NCI-H748 treated with DMSO at 0.1 percent for 48 hours (cell line): ENCODE results near the gene SZT2.
A peak's percentile ranks its signal among the peaks of the same experiment; 100 is the strongest.
"Not testable (repeated sequence)": the region's sequence is repeated elsewhere in the genome, so short reads cannot be mapped to it uniquely, and the experiment has no call there.

ENCODE experiments used
- DNase-seq: peaks from one replicate; lab custom pipeline; 2025; lab: John Stamatoyannopoulos, UW

Gene SZT2

DNA sequence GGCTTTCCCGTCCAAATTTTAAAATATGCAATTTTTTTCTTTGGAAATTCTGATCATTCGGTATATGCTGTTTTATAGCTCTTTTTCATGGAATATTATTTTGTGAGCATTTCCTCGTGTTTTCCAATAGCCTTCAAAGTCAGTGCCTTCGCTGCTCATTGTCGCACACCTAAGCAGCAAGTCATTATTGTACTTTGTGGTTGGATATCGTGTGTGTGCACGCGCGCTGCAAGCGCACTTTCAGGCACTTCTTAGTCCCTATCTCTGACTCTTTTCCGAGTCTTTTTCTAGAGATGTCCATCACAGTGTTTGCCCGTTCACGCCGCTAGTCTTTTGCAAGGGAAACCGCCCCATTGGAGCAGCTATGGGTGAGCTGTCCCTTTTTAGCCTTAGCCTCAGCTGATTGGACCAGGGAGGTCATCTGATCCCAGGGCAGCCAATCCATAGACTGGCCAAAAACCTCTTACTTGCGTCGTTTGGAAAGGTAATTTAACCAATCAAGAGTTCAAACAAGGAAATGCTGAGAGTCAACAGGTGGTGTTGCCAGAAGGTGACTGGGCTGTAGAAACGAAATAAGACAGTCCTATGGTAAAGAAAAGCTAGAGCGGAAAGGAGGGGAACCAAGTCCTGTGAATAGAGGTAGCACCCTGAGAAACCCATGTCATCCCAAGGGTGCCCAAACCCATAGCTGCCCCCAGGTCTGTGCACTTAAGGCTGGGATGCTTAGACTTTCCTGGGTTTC is 64.7 kb downstream of the SZT2 start:
- peak; percentile 100 for DNase-seq

DNA sequence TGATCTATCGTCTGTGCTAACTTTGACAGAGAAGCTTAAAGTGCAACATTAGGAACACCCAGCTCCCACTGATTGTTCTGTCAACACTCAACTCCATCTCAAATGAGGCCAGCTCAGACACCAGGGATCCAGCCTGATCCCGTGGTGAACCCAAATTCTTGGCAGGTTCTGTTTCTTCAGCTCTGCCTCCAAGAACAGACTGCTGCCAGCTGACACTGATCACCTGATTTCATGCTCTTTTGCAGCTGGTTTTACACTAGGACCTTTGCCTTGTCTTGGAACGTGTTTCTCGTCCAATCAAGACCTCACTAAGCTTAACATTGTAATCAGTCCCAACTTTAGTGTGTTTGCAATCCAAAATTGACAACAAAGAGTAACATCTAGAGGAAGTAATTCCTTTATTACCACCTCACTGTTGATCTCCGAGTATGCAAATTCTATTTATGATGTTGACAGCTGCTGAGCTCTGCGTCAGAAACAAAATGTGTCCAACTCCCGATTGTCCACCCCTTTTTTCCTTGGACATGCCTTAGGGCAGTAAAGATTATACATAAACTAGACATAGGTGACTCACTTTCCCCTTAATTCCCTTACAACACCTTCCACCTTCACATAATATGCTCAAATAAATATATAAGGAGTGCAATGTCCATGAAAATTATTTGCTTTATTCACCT is 65.7 kb downstream of the SZT2 start:
- DNase-seq, result no peak

DNA sequence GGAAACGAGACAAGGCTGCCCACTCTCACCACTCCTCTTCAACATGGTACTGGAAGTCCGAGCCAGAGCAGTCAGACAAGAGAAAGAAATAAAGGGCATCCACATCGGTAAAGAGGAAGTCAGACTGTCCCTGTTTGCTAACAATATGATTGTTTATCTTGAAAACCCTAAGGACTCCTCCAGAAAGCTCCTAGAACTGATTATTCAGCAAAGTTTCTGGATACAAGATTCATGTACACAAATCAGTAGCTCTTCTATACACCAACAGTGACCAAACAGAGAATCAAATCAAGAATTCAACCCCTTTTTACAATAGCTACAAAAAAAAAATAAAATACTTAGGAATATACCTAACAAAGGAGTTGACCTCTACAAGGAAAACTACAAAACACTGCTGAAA is 68.7 kb downstream of the SZT2 start:
- DNase-seq, result not testable (repeated sequence)

DNA sequence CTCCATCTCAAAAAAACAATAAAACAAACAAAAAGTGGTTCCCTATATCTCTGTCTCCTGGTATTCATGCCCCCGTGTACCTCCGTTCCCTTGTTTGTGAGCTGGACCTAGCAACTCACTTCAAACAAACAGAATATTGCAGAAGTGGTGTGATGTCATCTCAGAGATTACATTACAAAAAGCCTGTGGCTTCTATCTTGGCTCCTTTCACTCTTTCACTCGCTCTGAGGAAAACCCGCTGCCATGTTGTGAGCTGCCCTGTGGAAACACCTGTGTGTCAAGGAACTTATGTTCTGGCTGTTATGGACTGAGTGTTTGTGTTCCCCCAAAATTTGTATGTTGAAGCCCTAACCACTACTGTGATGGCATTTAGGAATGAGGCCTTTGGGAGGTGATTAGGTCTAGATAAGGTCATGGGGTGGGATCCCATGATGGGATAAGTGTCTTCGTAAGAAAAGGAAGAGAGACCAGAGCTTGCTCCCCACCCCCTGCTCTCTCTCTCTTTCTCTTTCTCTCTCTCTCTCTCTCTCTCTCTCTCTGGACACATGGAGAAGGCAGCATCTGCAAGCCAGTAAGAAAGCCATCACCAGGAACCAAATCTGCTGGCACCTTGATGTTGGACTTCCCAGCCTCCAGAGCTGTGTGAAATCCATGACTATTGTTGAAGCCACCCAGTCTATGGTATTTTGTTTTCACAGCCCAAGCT is 71.4 kb downstream of the SZT2 start:
- no peak for DNase-seq

DNA sequence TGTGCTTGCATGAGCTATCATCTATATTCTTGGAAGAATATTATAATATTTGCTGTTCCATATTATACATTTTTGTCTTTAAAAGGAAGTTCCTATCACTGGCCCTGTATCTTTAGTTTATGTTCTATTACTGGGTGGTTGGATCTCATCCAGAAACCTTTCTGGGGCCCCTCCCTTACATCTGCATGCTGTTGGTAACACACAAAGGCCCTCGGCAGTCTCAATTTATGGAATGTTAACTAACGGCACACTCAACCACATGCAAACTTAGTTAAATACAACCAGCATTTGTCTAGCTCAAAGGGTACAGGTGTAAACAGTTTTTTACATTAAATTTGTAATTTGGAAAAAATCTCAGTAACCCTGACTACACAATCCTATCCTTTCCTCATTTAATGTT is 73.8 kb downstream of the SZT2 start:
- no peak for DNase-seq

DNA sequence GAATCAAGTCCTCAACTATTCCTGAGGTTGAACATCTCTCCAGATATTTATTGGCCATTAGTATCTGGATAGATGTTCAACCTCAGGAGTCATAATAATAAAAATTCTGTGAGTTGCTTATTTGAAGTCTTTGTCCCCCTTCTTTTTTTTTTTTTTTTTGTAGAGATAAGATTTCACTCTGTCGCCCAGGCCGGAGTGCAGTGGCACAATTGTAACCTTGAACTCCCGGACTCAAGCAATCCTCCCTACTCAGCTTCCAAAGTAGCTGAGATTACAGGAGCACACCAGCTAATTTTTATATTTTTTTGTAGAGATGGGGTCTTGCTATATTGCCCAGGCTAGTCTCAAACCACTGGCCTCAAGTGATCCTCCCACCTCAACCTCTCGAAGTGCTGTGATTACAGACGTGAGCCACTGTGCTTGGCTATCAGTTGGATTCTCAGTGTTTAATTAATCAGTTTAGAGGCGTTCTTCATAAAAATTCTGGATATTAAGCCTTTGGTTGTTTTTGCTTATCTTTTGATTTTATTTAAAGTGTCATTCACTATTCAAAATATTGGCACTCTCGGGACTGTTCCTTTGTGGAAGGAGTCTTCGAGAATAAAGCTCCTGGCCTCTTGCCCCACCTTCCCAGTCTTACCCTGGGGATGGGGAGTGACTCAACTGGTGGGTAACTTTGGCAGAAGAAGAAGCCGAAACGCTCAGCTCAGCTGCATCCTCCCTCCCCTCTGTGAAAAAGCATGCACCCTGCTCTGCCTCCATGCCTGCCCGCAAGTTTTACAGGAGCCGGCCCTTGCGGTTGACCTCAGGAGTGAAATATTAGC is 75.2 kb downstream of the SZT2 start:
- DNase-seq, result no peak

DNA sequence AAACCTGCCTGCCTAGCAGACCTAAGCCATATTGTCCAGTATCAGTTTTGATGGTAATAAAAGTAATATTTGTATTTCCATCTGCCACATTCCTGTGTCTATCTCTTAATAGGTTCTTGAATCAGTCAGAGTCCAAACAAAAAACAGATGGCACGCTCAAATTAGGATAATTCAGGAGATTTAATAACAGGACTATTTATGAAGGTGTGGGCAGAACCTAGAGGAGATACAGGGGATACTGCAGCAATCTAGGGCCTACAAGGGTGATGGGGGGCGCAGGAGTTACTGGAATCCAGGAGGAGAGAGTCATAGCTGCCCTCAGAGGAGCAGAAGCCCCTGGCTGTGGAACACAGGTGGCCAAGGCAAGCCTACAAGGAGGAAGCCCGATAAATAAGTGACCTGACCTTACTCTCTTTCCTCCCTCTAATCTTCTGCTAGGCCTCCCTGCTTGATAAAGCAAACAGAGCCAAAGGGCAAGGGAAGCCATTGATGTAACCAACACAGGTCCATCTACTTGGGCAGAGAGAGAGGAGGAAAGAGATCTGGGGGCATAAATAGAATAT is 75.9 kb downstream of the SZT2 start:
- no peak for DNase-seq

DNA sequence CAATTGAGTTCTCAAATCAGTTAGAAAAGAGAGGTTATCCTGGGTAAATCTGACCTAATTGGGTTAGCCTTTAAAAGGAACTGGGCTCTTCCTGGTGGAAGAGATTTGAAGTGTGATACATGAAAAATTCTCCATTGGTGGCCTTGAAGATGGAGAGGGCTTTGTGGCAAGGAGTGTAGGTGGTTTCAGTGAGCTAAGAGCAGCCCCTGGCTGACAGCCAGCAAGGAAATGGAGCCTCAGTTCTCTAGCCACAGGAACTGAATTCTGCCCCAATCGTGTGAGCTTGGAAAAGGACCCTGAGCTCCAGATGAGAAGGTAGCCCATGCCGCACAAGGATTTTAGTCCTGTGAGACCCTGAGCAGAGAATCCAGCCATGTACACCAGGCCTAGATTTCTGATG is 76.7 kb downstream of the SZT2 start:
- no peak for DNase-seq

DNA sequence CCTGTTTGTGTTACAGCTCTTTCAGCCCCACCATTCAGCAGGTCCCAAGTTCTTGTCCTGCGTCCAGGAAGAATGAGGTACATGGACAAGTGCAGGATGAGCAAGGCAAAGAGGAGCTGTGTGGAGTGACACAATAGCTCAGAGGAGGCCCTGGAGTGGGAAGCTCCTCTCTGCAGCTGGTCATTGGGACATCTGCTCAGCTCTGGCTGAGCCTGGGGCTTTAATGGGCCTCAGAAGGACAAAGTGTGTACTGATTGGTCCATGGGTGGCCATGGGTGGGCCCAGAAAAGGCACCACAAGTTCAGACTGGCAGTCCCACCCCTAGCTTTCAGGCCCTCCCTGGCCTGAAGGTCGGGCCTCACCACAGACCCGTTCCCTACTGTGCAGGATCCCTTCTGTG is 78.7 kb downstream of the SZT2 start:
- DNase-seq, result no peak

DNA sequence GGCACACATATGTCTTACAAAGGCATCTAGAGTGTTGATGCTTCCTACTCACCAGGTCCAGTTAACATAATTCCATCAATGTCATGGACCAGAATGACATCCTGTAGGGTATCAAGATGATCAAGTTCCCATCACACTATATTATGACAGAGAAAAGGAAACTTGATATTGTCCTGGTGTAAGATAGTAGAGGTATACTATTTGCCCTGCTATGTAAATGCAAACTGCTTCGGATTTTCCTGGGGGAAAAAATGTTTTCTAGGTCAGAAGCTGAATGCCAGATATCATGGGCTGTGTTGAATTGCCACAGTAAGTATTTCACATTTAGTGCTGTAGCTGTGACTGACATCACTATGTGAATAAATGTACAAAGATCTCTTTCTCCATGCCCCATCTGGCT is 80.2 kb downstream of the SZT2 start:
- no peak for DNase-seq

DNA sequence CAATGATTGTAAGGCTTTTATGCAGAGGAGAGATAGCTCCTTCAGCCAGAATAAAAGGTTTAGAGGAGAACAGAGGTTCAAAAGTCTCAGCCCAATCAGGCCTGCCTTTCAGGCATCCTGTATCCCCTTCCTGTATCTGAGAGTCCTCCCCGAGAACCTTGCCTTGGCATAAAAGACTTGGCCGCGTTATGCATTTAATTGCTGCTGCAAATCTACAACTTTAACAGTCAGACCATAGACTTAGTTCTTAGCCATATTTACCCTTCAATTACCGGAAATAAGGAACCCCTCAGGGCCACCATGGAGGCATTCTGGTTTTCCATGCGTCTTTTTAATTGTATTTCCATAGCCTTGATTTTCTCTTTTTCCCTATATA is 82.4 kb downstream of the SZT2 start:
- DNase-seq, result no peak

DNA sequence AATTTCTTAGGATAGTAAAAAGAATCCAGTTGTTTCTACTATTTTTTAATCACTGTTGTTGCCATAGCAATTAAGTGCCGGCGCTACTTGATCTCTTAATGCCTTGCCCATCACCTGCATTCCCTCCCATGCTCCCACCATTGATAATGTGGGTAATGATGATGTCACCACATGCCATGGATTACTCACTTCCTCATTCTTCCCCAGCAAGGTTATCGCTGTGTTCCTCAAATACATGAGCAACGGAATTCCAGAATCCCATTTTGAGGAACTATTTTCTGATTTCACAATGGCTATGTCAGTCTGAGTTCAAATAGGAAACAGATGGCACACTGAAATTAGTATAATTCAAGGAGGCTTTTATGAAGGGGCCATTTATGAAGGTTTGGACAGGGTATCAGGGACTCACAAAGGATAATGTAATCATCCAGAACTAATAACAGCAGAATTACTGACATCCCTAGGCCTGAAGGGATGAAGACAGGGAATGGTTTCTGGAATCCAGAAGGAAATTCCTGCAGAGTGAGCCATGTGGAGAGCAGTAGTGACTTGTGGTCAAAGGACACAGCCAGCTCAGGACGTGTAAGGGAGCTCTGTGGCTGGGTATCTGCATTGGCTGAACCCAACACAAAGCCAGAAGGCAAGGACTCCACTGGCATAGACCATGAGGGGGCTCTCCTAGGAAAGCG is 82.9 kb downstream of the SZT2 start:
- DNase-seq, result not testable (repeated sequence)

DNA sequence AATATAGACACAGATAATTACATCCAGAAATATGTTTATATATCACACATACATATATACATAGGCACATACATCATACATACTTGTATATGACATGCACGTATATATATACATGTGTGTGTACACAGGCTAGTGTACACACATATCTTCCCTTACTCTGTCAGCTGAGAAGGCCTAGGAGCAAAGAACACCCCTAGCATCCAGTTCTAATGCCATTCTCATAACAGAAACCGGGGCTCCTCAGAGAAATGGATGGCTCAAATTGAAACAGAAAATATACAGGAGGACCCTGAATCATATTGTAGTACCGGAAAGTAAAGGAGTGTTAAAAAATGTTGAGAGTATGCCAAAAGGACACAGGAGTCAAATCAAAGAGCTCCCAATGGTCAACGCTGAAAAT is 83.8 kb downstream of the SZT2 start:
- DNase-seq, result no peak

DNA sequence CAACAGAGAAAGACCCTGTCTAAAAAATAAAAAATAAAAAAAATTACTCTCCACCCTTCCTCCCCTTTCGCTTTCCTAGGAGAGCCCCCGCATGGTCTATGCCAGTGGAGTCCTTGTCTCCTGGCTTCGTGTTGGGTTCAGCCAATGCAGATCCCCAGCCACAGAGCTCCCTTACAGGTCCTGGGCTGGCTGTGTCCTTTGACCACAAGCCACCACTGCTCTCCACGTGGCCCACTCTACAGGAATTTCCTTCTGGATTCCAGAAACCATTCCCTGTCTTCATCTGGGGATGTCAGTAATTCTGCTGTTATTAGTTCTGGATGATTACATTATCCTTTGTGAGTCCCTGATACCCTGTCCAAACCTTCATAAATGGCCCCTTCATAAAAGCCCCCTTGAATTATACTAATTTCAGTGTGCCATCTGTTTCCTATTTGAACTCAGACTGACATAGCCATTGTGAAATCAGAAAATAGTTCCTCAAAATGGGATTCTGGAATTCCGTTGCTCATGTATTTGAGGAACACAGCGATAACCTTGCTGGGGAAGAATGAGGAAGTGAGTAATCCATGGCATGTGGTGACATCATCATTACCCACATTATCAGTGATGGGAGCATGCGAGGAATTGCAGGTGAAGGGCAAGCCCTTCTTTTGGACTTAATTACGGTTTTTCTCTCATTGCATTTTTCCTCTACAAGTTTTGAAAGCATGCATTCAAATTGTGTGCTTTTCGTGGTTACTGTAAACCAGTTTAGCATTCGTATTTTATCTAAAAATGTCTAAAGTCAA is 86.1 kb downstream of the SZT2 start:
- not testable (repeated sequence) for DNase-seq

DNA sequence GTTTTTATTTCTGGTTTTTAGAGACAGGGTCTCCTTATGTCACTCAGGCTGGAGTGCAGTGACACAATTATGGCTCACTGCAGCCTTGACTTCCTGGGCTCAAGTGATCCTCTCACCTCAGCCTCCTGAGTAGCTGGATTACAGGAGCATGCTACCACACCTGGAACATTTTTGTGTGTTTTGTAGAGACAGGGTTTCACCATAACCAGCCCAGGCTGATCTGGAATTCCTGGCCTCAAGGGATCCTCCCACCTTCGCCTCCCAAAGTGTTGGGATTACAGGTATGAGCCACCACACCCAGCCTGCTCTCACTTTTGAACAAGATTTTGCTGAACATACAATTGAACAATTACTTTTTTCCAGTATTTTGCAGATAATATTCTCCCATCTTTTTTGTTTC is 88.0 kb downstream of the SZT2 start:
- DNase-seq, result no peak

DNA sequence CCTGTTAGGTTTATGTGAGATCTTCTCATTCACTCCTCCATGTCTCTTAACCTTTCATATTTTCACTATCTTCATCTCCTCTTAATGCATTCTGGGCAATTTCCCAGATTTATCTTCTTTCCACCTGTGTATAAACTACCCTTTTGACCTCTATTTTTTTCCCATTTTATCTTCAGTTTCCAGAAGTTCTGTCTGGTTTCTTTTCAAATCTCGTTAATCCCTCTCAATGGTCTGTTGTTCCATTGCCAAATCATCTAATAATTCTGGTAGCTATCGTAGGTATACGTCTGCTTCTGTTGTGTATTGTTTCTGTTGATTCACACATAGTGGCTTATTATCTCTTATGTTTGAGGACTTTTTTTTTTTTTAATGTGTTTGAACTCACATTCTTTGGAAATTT is 89.7 kb downstream of the SZT2 start:
- DNase-seq, result no peak

DNA sequence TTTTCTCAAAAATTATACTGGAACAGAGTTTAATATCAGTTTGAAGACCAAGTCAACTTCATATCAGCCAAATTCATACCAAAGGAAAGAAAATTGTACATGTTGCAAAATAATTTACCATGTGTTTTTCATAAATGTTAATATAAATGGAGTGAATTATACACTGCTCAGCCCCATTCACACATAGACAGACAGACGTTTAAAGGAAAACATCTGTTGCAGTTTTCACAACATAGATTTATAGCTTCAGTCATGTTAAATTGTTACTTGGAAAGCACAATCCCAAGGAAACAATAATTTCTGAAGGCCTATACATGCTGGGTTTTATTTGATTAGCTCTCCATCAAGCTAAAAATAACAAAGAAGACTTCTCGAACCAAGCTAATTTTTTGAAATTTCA is 91.8 kb downstream of the SZT2 start:
- no peak for DNase-seq

DNA sequence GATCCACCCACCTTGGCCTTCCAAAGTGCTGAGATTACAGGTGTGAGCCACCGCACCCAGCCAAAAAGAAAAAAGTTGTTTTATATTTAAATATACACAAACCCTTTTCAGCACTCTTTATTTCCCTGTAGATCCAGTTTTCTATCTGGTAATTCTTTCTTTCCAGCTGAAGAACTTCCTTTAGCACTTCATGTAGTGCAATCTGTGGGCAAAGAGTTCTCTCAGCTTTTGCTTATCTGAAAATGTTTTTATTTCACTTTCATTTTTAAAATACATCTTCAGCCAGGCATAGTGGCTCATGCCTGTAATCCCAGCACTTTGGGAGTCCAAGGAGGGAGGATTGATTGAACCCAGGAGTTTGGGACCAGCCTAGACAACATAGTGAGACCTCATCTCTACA is 92.5 kb downstream of the SZT2 start:
- no peak for DNase-seq

DNA sequence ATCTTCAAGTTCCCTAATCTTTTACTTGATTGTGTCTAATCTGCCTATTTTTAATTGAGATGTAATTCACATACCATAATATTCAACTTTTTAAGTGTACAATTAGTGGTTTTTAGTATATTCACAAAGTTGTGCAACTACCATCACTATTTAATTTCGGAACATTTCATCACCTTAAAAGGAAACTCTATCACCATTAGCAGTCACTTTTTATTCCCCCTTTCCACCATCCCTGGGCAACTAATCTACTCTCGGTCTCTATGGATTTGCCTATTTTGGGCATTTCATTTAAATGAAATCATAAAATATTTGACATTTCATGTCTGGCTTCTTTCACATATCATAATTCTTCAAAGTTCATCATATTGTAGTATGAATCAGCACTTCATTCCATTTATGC is 94.7 kb downstream of the SZT2 start:
- DNase-seq, result no peak

DNA sequence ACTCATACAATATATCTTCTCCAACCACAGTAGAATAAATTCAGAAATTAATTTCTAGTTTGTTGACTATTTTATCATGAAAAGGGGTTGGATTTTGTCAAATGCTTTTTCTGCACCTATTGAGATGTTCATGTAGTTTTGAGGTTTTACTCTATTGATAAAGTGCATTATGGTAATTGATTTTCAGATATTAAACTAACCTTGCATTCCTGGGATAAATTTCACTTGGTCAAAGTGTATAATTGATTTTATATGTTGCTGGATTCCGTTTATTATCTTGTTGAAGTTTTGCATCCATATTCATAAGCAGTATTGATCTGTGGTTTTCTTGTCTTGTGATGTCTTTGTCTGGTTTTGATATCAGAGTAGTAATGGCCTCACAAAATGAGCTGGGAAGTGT is 98.5 kb downstream of the SZT2 start:
- no peak for DNase-seq

DNA sequence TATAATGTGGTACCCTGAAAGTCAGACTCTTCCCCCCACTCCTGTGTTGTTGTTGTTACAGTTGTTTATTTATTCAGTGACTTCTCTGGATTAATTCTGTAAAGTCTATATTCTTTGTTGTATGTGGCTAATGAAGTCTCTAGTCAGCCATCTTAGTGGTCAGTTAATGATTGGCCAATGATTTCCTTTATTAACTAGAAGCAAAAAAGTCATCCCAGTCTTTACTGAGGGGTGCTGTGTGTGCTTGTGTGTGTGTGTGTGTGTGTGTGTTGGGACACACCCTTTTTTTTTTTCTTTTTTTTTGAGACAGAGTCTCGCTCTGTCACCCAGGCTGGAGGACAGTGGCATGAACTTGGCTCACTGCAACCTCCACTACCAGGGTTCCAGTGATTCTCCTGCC is 101.4 kb downstream of the SZT2 start:
- DNase-seq, result no peak
